KMS-11 (cell line): ENCODE results near the gene EP400.

Experiments
- H2AFZ ChIP-seq: fragments of 200-600 bp; sonication (generic); 2 replicates; pipeline ENCODE4 v1.6.1; 2016; ENCODE audit warnings: antibody characterized with exemption, mixed run types, low read depth
- H3K27ac ChIP-seq: fragments of 200-600 bp; sonication (generic); 2 replicates; pipeline ENCODE4 v1.6.1; 2016; ENCODE audit warnings: mild to moderate bottlenecking, mixed run types
- H3K27me3 ChIP-seq: fragments of 200-600 bp; sonication (generic); 2 replicates; pipeline ENCODE4 v1.6.1; 2017; ENCODE audit warnings: mild to moderate bottlenecking, low read depth, mixed run types, moderate library complexity; ENCODE audit not compliant: insufficient read depth
- H3K36me3 ChIP-seq: fragments of 200-600 bp; sonication (generic); 2 replicates; pipeline ENCODE4 v1.6.1; 2017; ENCODE audit warnings: mild to moderate bottlenecking, mixed run types; ENCODE audit not compliant: insufficient read depth
- H3K4me1 ChIP-seq: fragments of 200-600 bp; sonication (generic); 2 replicates; pipeline ENCODE4 v1.6.1; 2016; ENCODE audit warnings: mild to moderate bottlenecking, low read depth, mixed run types; ENCODE audit not compliant: poor library complexity, severe bottlenecking
- H3K4me2 ChIP-seq: fragments of 200-600 bp; sonication (generic); 2 replicates; pipeline ENCODE4 v1.7.0; 2016; ENCODE audit warnings: mild to moderate bottlenecking, mixed run types
- H3K4me3 ChIP-seq: fragments of 200-600 bp; sonication (generic); IDR thresholded peaks from 2 replicates; pipeline ENCODE4 v1.6.1; 2017; ENCODE audit warnings: low read depth, low read length, mixed read lengths; ENCODE audit not compliant: insufficient read depth
- H3K79me2 ChIP-seq: fragments of 200-600 bp; sonication (generic); 2 replicates; pipeline ENCODE4 v1.6.1; 2016; ENCODE audit warnings: low read depth, mixed run types; ENCODE audit not compliant: insufficient read depth
- H3K9ac ChIP-seq: fragments of 200-600 bp; sonication (generic); 2 replicates; pipeline ENCODE4 v1.6.1; 2016; ENCODE audit warnings: mild to moderate bottlenecking, mixed run types
- H4K20me1 ChIP-seq: fragments of 200-600 bp; sonication (generic); 2 replicates; pipeline ENCODE4 v1.6.1; 2016; ENCODE audit warnings: mild to moderate bottlenecking, mixed run types; ENCODE audit not compliant: insufficient read depth
- CTCF ChIP-seq: fragments of 200-600 bp; sonication (generic); conservative IDR thresholded peaks from 2 replicates; pipeline ENCODE4 v1.6.1; 2017; ENCODE audit warnings: low read depth, mild to moderate bottlenecking, antibody characterized with exemption, low read length, moderate library complexity, mixed read lengths

Gene EP400

GRCh38 chr12:131938082-131938481 is 11.7 kb upstream of the EP400 start:
- Histone ChIP-seq H3K4me1 (no peaks in the 10 kb centered on the region), H4K20me1 (no peaks in the 10 kb centered on the region), H3K4me3 (no peak overlapping the region), H3K36me3 (no peaks in the 10 kb centered on the region), H3K27me3 (no peaks in the 10 kb centered on the region), H3K27ac (no peak overlapping the region), H3K79me2 (no peaks in the 10 kb centered on the region), H2AFZ (no peak overlapping the region), H3K4me2 (no peak overlapping the region), H3K9ac (no peak overlapping the region)
- TF ChIP-seq CTCF: no peak

- H3K27ac ChIP-seq: no peak overlapping the region
Observed at GRCh38 chr12:131939007-131939406, 10.7 kb upstream of the EP400 start.

GRCh38 chr12:131940141-131940547 is 9.6 kb upstream of the EP400 start:
- Histone ChIP-seq H3K79me2 (no peaks in the 10 kb centered on the region), H3K27me3 (no peaks in the 10 kb centered on the region), H3K4me3 (no peak overlapping the region), H3K4me1 (no peaks in the 10 kb centered on the region), H2AFZ (no peak overlapping the region), H3K9ac (no peak overlapping the region), H3K36me3 (no peaks in the 10 kb centered on the region), H3K4me2 (no peak overlapping the region), H3K27ac (no peak overlapping the region), H4K20me1 (no peaks in the 10 kb centered on the region)
- TF ChIP-seq CTCF: no peak

More at GRCh38 chr12:131939007-131939406, 10.7 kb upstream of the EP400 start:
- Histone ChIP-seq H3K9ac (no peak overlapping the region), H3K79me2 (no peaks in the 10 kb centered on the region), H3K4me3 (no peak overlapping the region), H2AFZ (no peak overlapping the region), H3K4me1 (no peaks in the 10 kb centered on the region), H3K36me3 (no peaks in the 10 kb centered on the region), H3K4me2 (no peak overlapping the region), H3K27me3 (no peaks in the 10 kb centered on the region), H4K20me1 (no peaks in the 10 kb centered on the region)
- no peak for TF ChIP-seq CTCF

DNA sequence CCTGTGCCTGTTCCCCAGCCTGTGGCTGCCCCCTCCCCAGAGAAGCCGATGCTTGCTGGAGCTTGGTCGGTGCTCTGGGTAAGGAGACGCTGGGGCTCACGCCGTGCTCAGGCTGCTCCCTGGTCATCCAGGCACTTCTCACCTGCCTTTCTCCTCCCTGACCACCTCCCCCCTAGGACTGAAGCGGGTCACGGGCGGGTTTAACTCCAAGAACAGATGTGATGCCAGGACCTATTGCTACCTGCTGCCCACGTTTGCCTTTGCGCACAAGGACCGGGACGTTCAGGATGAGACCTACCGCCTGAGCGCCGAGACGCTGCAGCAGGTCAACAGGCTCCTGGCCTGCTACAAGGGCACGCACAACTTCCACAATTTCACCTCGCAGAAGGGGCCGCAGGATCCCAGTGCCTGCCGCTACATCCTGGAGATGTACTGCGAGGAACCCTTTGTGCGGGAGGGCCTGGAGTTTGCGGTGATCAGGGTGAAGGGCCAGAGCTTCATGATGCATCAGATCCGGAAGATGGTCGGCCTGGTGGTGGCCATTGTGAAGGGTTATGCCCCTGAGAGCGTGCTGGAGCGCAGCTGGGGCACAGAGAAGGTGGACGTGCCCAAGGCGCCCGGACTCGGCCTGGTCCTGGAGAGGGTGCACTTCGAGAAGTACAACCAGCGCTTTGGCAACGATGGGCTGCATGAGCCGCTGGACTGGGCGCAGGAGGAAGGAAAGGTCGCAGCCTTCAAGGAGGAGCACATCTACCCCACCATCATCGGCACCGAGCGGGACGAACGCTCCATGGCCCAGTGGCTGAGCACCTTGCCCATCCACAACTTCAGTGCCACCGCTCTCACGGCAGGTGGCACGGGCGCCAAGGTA is 8.4 kb upstream of the EP400 start:
- Histone ChIP-seq H4K20me1 (no peaks in the 10 kb centered on the region), H3K79me2 (no peaks in the 10 kb centered on the region), H3K27ac (no peak overlapping the region), H3K4me2 (no peak overlapping the region), H3K9ac (no peak overlapping the region), H3K4me3 (no peak overlapping the region), H3K4me1 (no peaks in the 10 kb centered on the region), H2AFZ (no peak overlapping the region), H3K36me3 (no peaks in the 10 kb centered on the region), H3K27me3 (no peaks in the 10 kb centered on the region)
- no peak for TF ChIP-seq CTCF
